NT2/D1 (cell line): ENCODE data around the gene CYP2S1.
"Not testable (repeated sequence)": the region's sequence is repeated elsewhere in the genome, so short reads cannot be mapped to it uniquely, and the experiment has no call there.

ENCODE experiments used
- DNase-seq: peaks from one replicate; pipeline ENCODE4 v3.0.0-alpha.2; 2011; ENCODE audit warnings: low read depth, low spot score
- H3K27me3 ChIP-seq: 2 replicates; pipeline ENCODE4 v1.6.0; 2011; ENCODE audit warnings: mild to moderate bottlenecking; ENCODE audit not compliant: insufficient read length, insufficient read depth
- H3K36me3 ChIP-seq: 2 replicates; pipeline ENCODE4 v1.6.1; 2011; ENCODE audit warnings: mild to moderate bottlenecking, low read length, mixed read lengths; ENCODE audit not compliant: insufficient read depth, insufficient read length
- H3K4me1 ChIP-seq: 2 replicates; pipeline ENCODE4 v1.5.1; 2011; ENCODE audit not compliant: insufficient read depth, insufficient read length
- H3K4me3 ChIP-seq: 2 replicates; pipeline ENCODE4 v1.5.1; 2011; ENCODE audit warnings: low read depth; ENCODE audit not compliant: insufficient read length
- H3K9ac ChIP-seq: 2 replicates; pipeline ENCODE4 v1.6.0; 2011; ENCODE audit warnings: low read depth; ENCODE audit not compliant: insufficient read length
- H3K9me3 ChIP-seq: 2 replicates; pipeline ENCODE4 v1.5.1; 2011; ENCODE audit warnings: mild to moderate bottlenecking, low read length; ENCODE audit not compliant: insufficient read depth
- SUZ12 ChIP-seq: IDR thresholded peaks from 2 replicates; pipeline ENCODE4 v1.6.1; 2011; ENCODE audit not compliant: insufficient read length, insufficient read depth; ENCODE audit errors: extremely low read depth
- YY1 ChIP-seq: IDR thresholded peaks from 2 replicates; pipeline ENCODE4 v1.6.1; 2011; ENCODE audit not compliant: insufficient read length, insufficient read depth
- ZNF274 ChIP-seq: IDR thresholded peaks from 2 replicates; pipeline ENCODE4 v1.6.1; 2011; ENCODE audit warnings: mild to moderate bottlenecking, low read depth, low read length

CYP2S1 gene, protein sequence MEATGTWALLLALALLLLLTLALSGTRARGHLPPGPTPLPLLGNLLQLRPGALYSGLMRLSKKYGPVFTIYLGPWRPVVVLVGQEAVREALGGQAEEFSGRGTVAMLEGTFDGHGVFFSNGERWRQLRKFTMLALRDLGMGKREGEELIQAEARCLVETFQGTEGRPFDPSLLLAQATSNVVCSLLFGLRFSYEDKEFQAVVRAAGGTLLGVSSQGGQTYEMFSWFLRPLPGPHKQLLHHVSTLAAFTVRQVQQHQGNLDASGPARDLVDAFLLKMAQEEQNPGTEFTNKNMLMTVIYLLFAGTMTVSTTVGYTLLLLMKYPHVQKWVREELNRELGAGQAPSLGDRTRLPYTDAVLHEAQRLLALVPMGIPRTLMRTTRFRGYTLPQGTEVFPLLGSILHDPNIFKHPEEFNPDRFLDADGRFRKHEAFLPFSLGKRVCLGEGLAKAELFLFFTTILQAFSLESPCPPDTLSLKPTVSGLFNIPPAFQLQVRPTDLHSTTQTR

GRCh38 chr19:41192574-41193429 lies at the start of gene CYP2S1:
Gene CYP2S1, plus strand, starts transcription at chr19:41193219. Its CDS starts 46 bp downstream, at chr19:41193265.
- peak within 1 kb of the TSS; percentile 94 for H3K9ac ChIP-seq

DNA sequence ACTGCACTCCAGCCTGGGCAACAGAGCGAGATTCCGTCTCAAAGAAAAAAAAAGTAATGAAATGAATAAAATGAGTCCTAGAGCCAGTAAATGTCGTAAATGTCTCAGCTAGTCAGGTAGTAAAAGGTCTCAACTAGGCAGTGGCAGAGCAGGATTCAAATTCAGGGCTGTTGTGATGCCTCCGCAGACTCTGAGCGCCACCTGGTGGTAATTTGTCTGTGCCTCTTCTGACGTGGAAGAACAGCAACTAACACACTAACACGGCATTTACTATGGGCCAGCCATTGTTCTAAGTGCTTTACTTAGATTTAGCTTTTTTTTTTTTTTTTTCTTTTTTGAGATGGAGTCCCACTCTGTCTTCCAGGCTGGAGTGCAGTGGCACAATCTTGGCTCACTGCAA lies 48.6 kb upstream of the CYP2S1 start:
- no peak overlapping the region for H3K4me3 ChIP-seq
- H3K27me3 ChIP-seq, result no peaks in the 10 kb centered on the region
- no peaks in the 10 kb centered on the region for H3K9me3 ChIP-seq
- H3K9ac ChIP-seq, result no peak overlapping the region
- TF ChIP-seq ZNF274, result no peak
- TF ChIP-seq SUZ12, result no peak
- TF ChIP-seq YY1, result no peak
- no peaks in the 10 kb centered on the region for H3K4me1 ChIP-seq
- H3K36me3 ChIP-seq, result no peaks in the 10 kb centered on the region
- peak; percentile 66 for DNase-seq

More at GRCh38 chr19:41192574-41193429, at the start of gene CYP2S1:
- Histone ChIP-seq H3K27me3 (no peaks in the 10 kb centered on the region), H3K4me1 (peaks cover 12% of the 10 kb centered on the region), H3K9me3 (no peaks in the 10 kb centered on the region), H3K4me3 (peak within 1 kb of the TSS; percentile 82), H3K36me3 (peaks cover 23% of the 10 kb centered on the region)
- no peak for TF ChIP-seq SUZ12
- TF ChIP-seq ZNF274, result no peak
- TF ChIP-seq YY1, result no peak
- DNase-seq, result no peak

GRCh38 chr19:41149831-41150230 lies 43.2 kb upstream of the CYP2S1 start:
- no peak for TF ChIP-seq SUZ12
- TF ChIP-seq ZNF274, result no peak
- TF ChIP-seq YY1, result no peak
- Histone ChIP-seq H3K4me3 (no peak overlapping the region), H3K36me3 (no peaks in the 10 kb centered on the region), H3K9ac (no peak overlapping the region), H3K4me1 (no peaks in the 10 kb centered on the region), H3K27me3 (no peaks in the 10 kb centered on the region), H3K9me3 (no peaks in the 10 kb centered on the region)
- no peak for DNase-seq

DNA sequence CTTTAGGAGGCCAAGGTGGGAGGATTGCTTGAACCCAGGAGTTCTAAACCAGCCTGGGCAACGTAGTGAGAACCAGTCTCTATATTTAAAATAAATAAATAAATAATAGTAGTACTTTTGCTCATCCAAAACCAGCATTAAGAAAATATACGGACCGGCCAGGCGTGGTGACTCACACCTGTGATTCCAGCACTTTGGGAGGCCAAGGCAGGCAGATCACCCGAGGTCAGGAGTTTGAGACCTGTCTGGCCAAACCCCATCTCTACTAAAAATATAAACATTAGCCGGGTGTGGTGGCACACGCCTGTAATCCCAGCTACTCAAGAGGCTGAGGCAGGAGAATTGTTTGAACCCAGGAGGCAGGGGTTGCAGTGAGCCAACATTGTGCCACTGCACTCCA lies 42.0 kb upstream of the CYP2S1 start:
- not testable (repeated sequence) for H3K4me1 ChIP-seq, H3K27me3 ChIP-seq, H3K9ac ChIP-seq, DNase-seq, H3K4me3 ChIP-seq, H3K9me3 ChIP-seq, H3K36me3 ChIP-seq

DNA sequence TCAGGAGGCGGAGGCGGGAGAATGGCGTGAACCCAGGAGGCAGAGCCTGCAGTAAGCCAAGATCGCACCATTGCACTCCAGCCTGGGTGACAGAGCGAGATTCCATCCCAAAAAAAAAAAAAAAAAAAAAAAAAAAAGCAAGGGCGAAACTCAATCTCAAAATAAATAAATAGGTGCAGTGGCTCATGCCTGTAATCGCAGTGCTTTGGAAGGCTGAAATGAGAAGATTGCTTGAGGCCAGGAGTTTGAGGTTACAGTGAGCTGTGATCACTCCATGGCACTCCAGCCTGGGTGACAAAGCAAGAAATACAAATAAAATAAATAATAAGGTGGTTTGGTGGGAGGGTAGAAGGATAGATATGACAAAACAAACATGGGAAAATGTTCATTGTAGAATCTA lies 39.0 kb upstream of the CYP2S1 start:
- Histone ChIP-seq H3K27me3 (no peaks in the 10 kb centered on the region), H3K36me3 (peaks cover 12% of the 10 kb centered on the region), H3K4me3 (no peak overlapping the region), H3K4me1 (peaks cover 2% of the 10 kb centered on the region), H3K9me3 (peaks cover 6% of the 10 kb centered on the region; the same call in 1 of the 2 replicates), H3K9ac (no peak overlapping the region)
- TF ChIP-seq ZNF274, result no peak
- no peak for TF ChIP-seq YY1
- no peak for DNase-seq

DNA sequence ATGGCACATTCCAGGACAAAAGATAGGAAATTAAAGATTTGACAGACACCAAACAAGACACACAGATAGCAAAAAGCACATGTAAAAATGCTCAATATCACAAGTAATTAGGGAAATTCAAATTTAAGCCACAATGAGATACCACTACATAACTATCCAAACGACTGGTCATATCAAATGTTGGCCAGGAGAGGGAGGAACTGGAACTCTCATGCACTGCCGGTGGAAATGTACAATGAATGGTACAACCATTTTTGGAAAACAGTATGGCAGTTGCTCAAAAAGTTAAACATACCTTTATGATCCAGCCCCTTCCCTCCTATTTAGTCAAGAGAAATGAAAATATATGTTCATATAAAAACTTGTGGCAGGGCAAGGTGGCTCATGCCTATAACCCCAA lies 36.8 kb upstream of the CYP2S1 start:
- Histone ChIP-seq H3K9me3 (peaks cover 6% of the 10 kb centered on the region; the same call in 1 of the 2 replicates), H3K4me3 (no peak overlapping the region), H3K27me3 (no peaks in the 10 kb centered on the region), H3K4me1 (peaks cover 4% of the 10 kb centered on the region), H3K36me3 (peaks cover 14% of the 10 kb centered on the region), H3K9ac (no peak overlapping the region)
- TF ChIP-seq YY1 (no peak), SUZ12 (no peak), ZNF274 (no peak)
- no peak for DNase-seq

DNA sequence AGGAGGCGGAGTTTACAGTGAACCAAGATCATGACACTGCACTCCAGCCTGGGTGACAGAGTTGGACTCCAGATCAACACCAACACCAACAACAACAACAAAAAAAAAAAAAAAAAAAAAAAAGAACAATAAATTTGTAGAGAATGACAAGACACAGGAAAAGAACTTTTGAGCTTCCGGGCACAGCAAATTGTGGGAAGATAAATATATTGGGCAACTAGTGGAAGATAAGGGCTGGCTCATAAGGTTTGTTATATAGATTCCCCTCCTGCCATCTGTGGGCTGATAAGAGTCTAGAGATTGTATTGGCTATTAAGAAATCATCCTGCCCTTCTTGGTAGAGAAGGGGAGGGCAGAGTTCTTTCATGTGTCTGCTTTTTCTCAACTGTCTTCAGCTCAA lies 33.1 kb upstream of the CYP2S1 start:
- TF ChIP-seq YY1 (no peak), SUZ12 (no peak), ZNF274 (no peak)

More for the DNA sequence above, 33.1 kb upstream of the CYP2S1 start:
- Histone ChIP-seq H3K9ac (no peak overlapping the region), H3K27me3 (no peaks in the 10 kb centered on the region), H3K9me3 (peaks cover 6% of the 10 kb centered on the region; the same call in 1 of the 2 replicates), H3K4me3 (no peak overlapping the region), H3K4me1 (peaks cover 4% of the 10 kb centered on the region), H3K36me3 (peaks cover 29% of the 10 kb centered on the region)
- no peak for DNase-seq
